ENCODE measurements around the gene SCAMP4.

The SCAMP4 gene

DNA sequence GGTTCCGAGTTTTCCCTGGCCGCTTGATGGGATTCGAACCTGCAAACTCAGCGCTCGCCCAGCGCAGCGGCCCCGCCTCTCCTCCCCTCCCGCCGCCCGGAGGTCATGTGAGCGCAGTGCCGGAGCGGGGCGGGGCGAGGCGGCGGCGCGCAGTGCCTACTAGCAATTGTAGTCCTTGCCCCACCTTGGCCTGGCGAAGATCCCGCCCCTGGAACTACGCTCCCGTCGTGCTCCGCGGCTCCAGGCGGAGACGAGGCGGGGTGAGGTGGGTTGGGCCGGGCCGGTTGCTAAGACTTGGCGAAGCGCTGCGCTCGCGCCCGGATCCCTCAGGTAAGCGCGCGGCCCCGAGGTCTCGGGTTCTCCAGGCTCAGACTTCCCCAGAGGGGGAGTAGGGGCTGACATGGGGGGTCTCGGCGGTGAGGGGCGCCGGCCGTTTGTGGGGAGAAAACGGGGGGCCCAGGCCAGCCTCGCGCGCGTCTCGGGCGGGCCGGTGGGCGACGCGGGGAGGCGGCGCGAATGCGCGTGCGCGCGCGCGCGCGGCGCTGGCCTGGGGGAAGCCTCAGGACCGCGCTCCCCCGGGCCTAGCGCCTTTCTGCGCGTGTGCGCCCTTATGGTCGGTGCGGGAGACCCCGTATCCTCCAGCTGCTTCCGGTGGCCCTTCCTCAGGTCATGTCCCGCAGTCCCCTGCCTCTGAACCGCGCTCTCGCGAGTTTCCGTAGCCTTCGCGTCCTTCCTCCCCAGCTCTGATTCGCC is at the start of gene SCAMP4, which contains the start of gene ADAT3:
TSS of gene SCAMP4 (plus strand) at position 290 of the 753 bp plus-strand sequence. CDS start 9,621 bp downstream, outside the sequence.
TSS of gene ADAT3 (plus strand) at position 290 of the 753 bp plus-strand sequence. CDS start 6,649 bp downstream, outside the sequence.
- peak; percentile 85 for DNase-seq

DNA sequence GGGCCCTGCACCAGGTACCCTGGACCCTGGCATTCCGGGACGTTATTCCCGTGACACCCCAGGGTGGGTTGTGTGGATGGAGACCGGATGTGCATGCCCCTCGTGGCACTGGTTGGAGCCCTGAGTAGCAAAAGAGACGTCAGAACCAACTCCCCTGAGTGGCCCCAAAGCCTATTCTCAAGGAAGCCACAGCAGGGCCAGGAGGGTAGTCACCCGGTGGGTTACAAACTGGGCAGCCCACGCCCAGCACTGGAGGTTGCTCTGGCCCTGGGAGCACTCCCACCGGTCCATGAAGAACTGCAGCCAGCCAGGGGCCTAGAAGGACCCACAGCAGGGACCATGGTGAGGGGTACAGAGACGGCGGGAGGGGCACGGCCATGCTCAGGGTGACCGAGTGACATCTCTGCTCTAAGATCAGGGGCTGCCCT is 49.4 kb upstream of the SCAMP4 start:
- no peak for DNase-seq

DNA sequence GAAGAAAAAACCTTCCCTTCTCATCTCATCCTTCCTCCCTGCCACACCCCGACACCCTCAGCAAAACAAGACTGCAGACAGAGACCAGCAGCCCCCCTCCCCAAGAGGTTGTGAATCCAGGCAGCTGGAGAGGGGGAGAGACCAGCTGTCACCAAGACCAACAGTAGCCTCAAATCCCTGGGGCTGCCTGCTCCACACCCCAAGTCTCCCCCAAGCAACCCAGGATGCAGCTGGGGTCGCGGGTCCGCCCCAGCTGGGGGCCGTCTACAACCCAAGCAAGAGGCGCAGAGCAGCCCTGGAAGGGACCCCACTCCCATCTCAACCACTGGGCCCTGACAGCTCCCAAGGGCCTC is 48.9 kb upstream of the SCAMP4 start:
- no peak for DNase-seq

DNA sequence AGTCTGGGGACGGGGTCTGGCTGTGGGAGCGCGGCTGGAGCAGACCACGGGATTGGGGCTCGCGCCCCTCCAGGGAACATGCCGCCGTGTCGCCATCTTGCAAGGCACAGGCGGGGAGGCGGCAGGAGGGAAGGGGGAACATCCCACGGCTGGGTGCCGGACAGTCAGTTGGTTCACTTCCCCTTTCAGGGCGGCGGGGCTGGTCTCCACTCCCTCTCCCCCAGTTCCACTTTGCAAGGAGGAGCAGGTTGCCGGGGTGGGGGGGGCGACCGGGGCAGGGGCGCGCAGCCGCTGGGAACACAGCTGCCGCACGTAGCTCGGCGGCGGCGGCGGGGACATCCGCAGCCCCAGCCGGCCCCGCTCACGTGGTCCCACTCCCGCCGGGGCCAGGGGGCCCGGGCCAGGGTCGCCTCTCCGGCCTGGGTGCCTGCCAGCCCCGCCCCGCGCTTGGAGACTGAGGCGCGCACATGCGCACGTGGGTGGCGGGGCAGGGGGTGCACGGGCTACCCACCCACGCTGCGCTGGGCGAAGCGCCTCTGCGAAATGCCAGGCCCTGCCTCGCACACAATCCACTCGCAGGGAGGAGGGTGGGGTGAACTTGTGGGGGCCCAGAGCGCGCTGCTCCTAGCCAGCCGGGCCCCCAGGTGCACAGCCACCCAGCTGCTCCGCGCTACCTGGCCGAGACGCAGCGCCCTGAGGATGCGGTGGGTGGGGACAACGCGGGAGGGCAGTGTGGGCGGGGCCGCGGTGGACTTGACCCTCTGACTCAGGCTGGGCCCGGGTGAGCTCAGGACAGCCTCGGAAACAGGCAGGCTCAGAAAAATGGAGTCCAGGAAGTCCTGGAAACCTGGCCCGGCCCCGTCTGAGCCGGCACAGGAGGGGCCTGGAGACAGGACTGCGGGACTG is 48.2 kb upstream of the SCAMP4 start:
- no peak for DNase-seq

DNA sequence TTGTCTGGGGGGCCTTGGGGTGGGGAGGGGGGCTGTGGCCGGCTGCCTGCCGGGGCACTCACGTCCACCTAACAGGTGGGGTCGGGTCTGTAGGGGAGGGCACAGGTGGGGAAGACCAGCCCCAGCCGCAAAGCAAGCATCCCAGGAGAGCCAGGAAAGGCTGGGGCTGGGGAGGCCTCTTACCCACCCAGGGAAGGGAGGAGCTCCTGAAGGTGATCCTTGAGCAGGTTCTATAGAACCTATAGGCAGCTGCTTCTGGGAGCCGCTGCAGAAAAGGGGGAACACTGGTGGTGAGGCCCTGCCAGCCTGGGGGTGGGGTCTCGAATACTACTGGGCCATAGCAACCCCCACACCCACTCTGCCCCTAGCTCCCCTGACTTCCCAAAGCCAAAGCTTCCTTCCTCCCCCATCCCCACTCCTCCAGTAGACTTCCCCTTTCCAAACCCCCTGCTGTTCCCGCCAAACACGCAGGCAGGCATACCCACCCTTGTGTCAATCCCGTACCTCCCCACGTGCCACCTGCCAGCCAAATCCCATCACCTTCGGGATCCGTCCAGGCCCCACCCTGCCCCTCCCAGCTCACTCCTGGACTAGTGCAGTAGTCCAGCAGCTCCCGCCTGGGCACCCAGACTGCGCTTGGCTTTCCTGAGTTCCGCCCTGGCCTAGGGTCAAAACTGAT is 47.4 kb upstream of the SCAMP4 start:
- no peak for DNase-seq

GRCh38 chr19:1858412-1859081 is 46.7 kb upstream of the SCAMP4 start:
- no peak for DNase-seq

GRCh38 chr19:1859331-1859781 is 45.8 kb upstream of the SCAMP4 start:
- DNase-seq = no peak

GRCh38 chr19:1860042-1860775 is 45.0 kb upstream of the SCAMP4 start:
- no peak for DNase-seq

DNA sequence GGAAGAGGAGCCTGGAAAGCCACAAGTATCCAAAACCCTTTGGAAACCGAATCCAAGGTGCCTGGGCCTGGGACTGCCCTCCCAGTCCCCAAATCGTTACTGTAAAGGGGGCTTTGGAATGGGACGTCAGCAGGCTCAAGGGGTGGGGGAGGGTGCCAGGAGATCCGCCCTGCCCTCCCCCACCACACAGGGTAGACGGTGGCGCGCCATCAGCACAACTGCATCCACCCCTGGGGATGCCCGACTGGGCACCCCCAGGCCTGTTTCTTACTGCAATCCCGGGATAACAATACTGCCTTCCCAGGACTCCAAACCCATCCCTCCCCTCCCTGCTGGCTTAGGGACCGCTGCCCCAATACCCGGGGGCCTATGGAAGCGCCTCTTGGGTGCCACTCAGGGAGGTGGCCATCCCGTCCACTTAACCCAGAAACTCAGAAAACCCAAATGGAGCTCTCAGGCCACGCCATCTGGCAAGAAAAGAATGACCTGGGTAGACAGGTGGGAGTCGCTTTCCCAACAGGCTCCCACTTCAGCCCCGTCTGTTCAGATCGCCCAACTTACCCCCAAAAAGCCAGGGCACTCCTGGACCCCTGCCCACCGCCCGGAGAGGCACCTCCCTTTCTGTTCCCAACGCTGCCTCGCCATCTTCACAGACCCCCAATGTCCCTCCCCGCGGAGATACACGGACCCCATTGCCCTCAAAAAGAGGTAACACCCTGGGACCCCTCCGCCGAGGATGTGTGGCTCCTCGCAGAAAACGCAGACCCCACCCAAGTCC is 44.2 kb upstream of the SCAMP4 start:
- DNase-seq = no peak

GRCh38 chr19:1861599-1862031 is 43.6 kb upstream of the SCAMP4 start:
- DNase-seq = no peak

GRCh38 chr19:1862068-1862423 is 43.2 kb upstream of the SCAMP4 start:
- DNase-seq = no peak

GRCh38 chr19:1862424-1863327 is 42.5 kb upstream of the SCAMP4 start:
- peak; percentile 3 for DNase-seq

GRCh38 chr19:1863328-1863637 is 41.9 kb upstream of the SCAMP4 start, which contains the start of gene KLF16:
Gene KLF16, minus strand, starts transcription at chr19:1863579. Its CDS starts 82 bp downstream, at chr19:1863497.
- DNase-seq = no peak

- peak; percentile 66 for DNase-seq
Observed at GRCh38 chr19:1863638-1864479, 41.3 kb upstream of the SCAMP4 start.

DNA sequence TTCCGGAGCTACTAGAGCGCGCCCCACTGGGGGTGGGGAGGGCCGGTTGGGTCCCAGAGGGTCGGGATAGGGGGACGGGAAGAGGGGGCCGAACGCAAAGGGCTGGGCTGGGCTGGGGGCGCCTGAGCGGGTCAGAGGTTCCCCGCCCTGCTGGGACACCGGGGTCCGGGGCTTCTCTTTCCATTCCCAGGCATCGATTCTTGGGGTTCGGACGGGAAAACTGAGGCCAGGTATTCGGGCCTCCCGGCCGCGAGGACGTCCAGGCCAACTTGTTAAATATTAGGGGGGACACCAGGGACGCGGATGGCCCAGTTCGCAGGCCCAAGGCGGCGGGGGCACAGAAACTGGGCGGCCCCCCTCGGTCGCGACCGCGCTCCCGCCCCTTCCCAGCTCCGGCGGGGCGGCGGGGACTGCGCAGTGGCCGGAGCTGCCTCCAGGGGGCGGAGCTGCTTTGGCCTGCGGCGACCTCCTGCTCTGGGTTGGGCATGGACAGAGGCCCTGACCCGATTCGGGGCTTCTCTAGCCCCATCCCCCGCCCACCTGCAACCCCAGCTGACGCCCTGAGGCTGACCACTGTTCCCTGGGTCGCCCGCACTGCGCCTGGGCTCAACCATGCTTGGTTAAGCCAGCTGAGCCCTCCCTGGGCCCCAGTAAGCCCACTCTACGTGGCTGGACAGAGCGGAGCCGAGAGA is 40.6 kb upstream of the SCAMP4 start:
- no peak for DNase-seq

DNA sequence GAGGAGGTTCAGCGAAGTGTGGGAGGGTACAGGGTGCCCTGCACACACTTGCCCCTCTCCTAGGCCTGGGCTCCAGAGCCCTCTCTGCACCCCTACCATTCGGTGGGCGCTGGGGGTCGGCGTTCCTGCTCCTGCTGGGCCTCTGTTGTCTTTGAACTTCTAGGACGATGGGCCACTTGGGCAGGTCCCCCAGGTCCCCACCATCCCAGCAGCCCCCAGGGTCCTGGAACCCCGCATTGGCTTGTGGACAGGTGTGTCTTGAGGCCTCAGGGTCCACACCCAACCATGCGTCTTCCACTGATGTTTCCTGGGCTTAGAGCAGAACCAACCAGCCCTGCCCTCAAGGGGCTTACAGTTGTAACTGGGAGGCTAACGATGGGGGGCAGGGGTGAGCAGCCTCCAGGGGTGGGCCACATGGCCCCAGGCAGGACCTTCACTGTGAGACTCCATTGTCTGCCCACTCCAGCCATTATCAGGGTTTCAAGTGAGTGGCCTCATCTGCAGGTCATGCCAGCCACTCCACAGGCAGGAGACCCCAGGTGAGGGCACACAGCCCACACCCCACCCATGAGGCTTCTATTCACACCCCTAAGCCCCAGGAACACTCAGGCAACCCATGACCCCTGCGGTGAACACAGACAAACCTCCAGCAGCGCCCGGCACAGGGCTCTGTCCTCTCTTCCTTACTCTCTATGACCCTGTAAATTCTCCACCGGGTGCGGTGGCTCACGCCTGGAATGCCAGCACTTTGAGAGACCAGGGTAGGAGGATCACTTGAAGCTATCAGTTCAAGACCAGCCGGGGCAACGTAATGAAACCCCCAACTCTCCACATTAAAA is 39.8 kb upstream of the SCAMP4 start:
- DNase-seq = no peak

- DNase-seq = no peak
Observed at GRCh38 chr19:1866693-1867348, 38.4 kb upstream of the SCAMP4 start.
